Thyroid gland (tissue), 4 donors: Measurements from ENCODE around the gene UGT1A1. TPM values are rescaled to one million over a fixed set of nuclear protein-coding genes. Genes with fewer than 3 reads are reported as not detected.
"Not testable (repeated sequence)": the region's sequence is repeated elsewhere in the genome, so short reads cannot be mapped to it uniquely, and the experiment has no call there.

ENCODE experiments used
- DNase-seq, 2 donors: peaks; one replicate each; pipeline ENCODE4 v3.0.0-alpha.2; 2019
- H3K27ac ChIP-seq, 3 donors: fragments of 200-600 bp; sonication (generic); 1 replicate in 2 of 3; 2 replicates in 1 of 3; pipeline ENCODE4 v1.5.1; 2016 to 2019; ENCODE audit warnings: mild to moderate bottlenecking in 1 of 3, moderate library complexity in 1 of 3
- H3K27me3 ChIP-seq: fragments of 200-600 bp; sonication (generic); one replicate; pipeline ENCODE4 v1.5.1; 2019
- H3K36me3 ChIP-seq, 2 donors: fragments of 200-600 bp; sonication (generic); one replicate each; pipeline ENCODE4 v1.5.1; 2016 to 2019
- H3K4me1 ChIP-seq, 2 donors: fragments of 200-600 bp; sonication (generic); one replicate each; pipeline ENCODE4 v1.5.1; 2017 to 2019
- H3K4me3 ChIP-seq, 3 donors: fragments of 200-600 bp; sonication (generic); replicated peaks in 1 of 3; 1 replicate in 2 of 3; 2 replicates in 1 of 3; pipeline ENCODE4 v1.5.1; 2016; ENCODE audit warnings: mild to moderate bottlenecking in 1 of 3
- H3K9me3 ChIP-seq: fragments of 200-600 bp; sonication (generic); one replicate; pipeline ENCODE4 v1.5.1; 2017
- CTCF ChIP-seq, 6 experiments: fragments of 200-600 bp in 3 of 6; fragments of 450-650 bp in 3 of 6; sonication (generic) in 3 of 6; IDR thresholded peaks; one replicate each; pipeline ENCODE4 v1.5.1; 2016 to 2019; ENCODE audit warnings: antibody characterized with exemption in 6 of 6, mild to moderate bottlenecking in 2 of 6, inconsistent platforms in 1 of 6, moderate library complexity in 1 of 6
- POLR2A ChIP-seq, 2 donors: fragments of 450-650 bp; IDR thresholded peaks; one replicate each; pipeline ENCODE4 v1.6.1; 2017; ENCODE audit warnings: antibody characterized with exemption in 2 of 2, mild to moderate bottlenecking in 2 of 2, moderate library complexity in 1 of 2
- WGBS, 2 donors: methylation state at CpG; one replicate each; pipeline ENCODE4 v1.1.5; 2017; 5-methylcytosine and 5-hydroxymethylcytosine counted together
- intact Hi-C: fragments of 100-400 bp; cut with DNase I; formaldehyde crosslinking; loops from one replicate; pipeline ENCODE4 v1.15.1; 2023
- total RNA-seq, 4 donors: library from RNA; depleted of rRNA; stranded (reverse); fragments of >200 nt; gene quantifications; one replicate each; pipeline ENCODE4 v1.2.3, GENCODE V29; 2016

UGT1A1 gene
- total RNA-seq, 4 donors from 2014 or later, result 0.45 to 0.94 (median 0.76) TPM

GRCh38 chr2:233718552-233718951 lies 41.5 kb upstream of the UGT1A1 start, which contains the start of gene UGT1A4:
Gene UGT1A4 (plus strand): TSS chr2:233718736. CDS start chr2:233718821, 85 bp downstream.
- H3K36me3 ChIP-seq, result no peaks in the 10 kb centered on the region
- H3K4me3 ChIP-seq, result no peak within 1 kb of the TSS
- TF ChIP-seq POLR2A (IDR thresholded peaks at IDR 0.05), result no peak
- no peak for TF ChIP-seq CTCF (IDR thresholded peaks at IDR 0.05)
- H3K27ac ChIP-seq, result no peak within 1 kb of the TSS
- H3K9me3 ChIP-seq, result no peaks in the 10 kb centered on the region
- no peaks in the 10 kb centered on the region for H3K4me1 ChIP-seq
- intact Hi-C loops, result no loop called here
- no peak for DNase-seq
- H3K27me3 ChIP-seq, result no peaks in the 10 kb centered on the region
- 81 to 91% methylated on average over 6 to 7 of the region's 7 CpGs for WGBS, 2 donors

- Histone ChIP-seq H3K4me3 (no peak within 1 kb of the TSS), H3K4me1 (no peaks in the 10 kb centered on the region), H3K27me3 (no peaks in the 10 kb centered on the region), H3K27ac (no peak within 1 kb of the TSS), H3K36me3 (no peaks in the 10 kb centered on the region), H3K9me3 (no peaks in the 10 kb centered on the region)
- intact Hi-C loops, result no loop called here
- TF ChIP-seq CTCF (IDR thresholded peaks at IDR 0.05) (no peak), POLR2A (IDR thresholded peaks at IDR 0.05) (no peak)
- 88 to 89% methylated on average over 8 of the region's 8 CpGs for WGBS, 2 donors
- DNase-seq, result no peak
Observed at GRCh38 chr2:233728723-233729301, 31.3 kb upstream of the UGT1A1 start, which contains the start of gene UGT1A3. Gene UGT1A3 (plus strand): TSS chr2:233729042. CDS start chr2:233729127, 85 bp downstream.

- H3K27me3 ChIP-seq, H3K4me1 ChIP-seq, H3K9me3 ChIP-seq, H3K36me3 ChIP-seq, H3K27ac ChIP-seq, DNase-seq, intact Hi-C loops, H3K4me3 ChIP-seq: not testable (repeated sequence)
- WGBS, 2 donors, result 85 to 91% methylated on average over 10 to 13 of the region's 14 CpGs
Observed at GRCh38 chr2:233736868-233737653, 23.0 kb upstream of the UGT1A1 start.

- H3K4me1 ChIP-seq, result no peaks in the 10 kb centered on the region
- intact Hi-C loops, result no loop called here
- no peaks in the 10 kb centered on the region for H3K27me3 ChIP-seq
- no peak overlapping the region for H3K4me3 ChIP-seq
- no peak for TF ChIP-seq CTCF (IDR thresholded peaks at IDR 0.05)
- TF ChIP-seq POLR2A (IDR thresholded peaks at IDR 0.05), result no peak
- DNase-seq, result no peak
- no peaks in the 10 kb centered on the region for H3K9me3 ChIP-seq
- H3K27ac ChIP-seq, result no peak overlapping the region
- no peaks in the 10 kb centered on the region for H3K36me3 ChIP-seq
- WGBS, 2 donors, result 58 to 63% methylated on average over 2 of the region's 2 CpGs
Observed at GRCh38 chr2:233740870-233741269, 19.2 kb upstream of the UGT1A1 start.

- Histone ChIP-seq H3K36me3 (no peaks in the 10 kb centered on the region), H3K9me3 (no peaks in the 10 kb centered on the region), H3K4me1 (no peaks in the 10 kb centered on the region), H3K27me3 (no peaks in the 10 kb centered on the region), H3K27ac (no peak overlapping the region), H3K4me3 (no peak overlapping the region)
- TF ChIP-seq CTCF (IDR thresholded peaks at IDR 0.05) (no peak), POLR2A (IDR thresholded peaks at IDR 0.05) (no peak)
- no peak for DNase-seq
- intact Hi-C loops, result no loop called here
- WGBS, 2 donors, result 94 to 96% methylated on average over 42 of the region's 46 CpGs
Observed at GRCh38 chr2:233743464-233744259, 16.4 kb upstream of the UGT1A1 start.
